Measurements from ENCODE around the gene TTC31.
A peak's percentile ranks its signal among the peaks of the same experiment; 100 is the strongest.
"Not testable (repeated sequence)": the region's sequence is repeated elsewhere in the genome, so short reads cannot be mapped to it uniquely, and the experiment has no call there.

The TTC31 gene

GRCh38 chr2:74482801-74483674, at the start of gene TTC31, which contains the start of gene CCDC142:
TTC31 (plus strand) TSS chr2:74483081; CDS start chr2:74483096, 15 bp downstream.
CCDC142 (minus strand) TSS chr2:74482998; CDS start chr2:74482837, 161 bp downstream.
- peak; percentile 86 to 89 (median 88) for DNase-seq (ENCODE audit: low read depth in 3 of 3)

DNA sequence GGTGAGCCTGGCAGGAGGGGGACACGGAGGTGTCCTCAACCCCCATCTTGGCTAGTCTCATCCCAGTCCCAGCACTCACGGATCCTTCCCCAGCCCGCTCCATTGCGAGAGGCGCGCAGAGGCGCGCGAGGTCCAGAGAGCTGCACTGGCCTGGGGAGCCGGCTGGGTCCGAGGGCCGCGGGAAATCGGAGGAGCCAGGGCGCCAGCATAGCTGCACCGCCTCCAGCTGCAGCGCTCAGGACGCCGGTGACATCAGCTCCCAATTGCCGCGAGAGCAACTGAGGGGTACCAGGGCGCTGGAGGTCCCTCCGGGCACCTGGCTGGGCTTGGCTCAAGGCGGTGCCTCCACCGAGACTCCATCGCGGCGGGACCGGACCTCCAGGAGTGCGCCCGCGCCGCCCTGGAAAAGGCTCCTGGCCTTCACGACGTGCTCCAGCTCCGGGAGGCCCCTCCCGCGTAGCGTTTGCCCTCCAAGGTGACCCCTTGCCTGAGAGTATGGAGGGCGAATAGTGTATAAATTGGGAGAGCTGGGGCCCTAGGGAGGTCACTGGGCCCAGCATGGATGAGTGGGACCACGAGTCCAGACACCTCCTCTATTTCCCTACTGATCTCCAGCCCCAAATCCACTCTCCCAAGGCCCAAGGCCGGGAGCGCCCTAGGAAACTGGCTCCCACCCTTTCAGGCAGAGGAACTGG, 46.6 kb upstream of the TTC31 start:
- no peak for DNase-seq (ENCODE audit: low read depth in 3 of 3)

GRCh38 chr2:74436848-74437695, 45.8 kb upstream of the TTC31 start:
- DNase-seq (ENCODE audit: low read depth in 3 of 3) = no peak

- no peak for DNase-seq (ENCODE audit: low read depth in 3 of 3)
Observed at GRCh38 chr2:74438248-74438647, 44.6 kb upstream of the TTC31 start.

DNA sequence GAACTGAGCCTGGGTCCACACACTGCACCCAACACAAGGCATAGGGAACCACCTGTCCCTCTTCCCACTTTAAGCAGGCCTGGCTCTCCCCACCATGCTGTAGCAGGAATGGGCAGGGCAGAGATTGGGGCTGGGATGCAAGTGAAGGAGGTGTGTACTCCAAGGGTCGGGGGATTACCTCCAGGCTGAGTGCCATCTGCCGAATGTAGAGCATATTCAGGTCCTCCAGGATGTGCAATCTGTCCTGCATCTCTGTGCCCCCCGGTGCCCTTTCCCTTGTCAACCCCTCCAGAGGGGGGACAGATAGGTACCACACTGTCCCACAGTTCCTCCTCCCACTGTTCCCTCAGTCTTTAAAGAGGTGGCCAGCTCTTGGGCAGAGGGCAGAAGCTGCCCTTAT, 43.5 kb upstream of the TTC31 start:
- no peak for DNase-seq (ENCODE audit: low read depth in 3 of 3)

DNA sequence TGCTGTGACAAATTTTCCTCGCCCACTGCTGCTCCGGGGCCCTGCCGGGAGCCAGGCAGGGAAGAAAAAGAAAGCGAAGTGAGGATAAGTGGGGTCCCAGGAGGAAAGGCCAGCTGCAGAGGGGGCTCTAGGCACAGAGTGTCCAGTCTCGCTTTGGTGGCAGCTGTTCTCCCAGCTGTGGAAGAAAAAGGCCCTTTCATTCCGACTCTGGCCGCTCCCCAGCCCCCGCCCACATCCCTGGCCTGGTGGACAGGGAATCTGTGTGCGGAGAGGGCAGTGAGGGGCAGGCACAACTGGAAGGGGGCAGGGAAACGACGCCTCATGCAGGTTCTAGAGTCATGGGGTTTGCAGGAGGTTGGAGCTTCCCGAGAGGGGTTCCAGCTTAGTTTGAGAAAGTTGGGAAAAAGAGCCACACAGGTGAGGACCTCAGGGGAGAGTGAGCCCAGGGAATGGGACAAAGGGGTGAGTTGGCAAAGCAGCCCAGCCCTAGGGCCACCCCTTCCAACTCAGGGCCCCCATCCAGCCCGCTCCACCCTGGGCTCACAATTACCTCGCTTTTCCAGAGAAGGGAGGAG, 43.0 kb upstream of the TTC31 start:
- DNase-seq (ENCODE audit: low read depth in 3 of 3) = no peak

DNA sequence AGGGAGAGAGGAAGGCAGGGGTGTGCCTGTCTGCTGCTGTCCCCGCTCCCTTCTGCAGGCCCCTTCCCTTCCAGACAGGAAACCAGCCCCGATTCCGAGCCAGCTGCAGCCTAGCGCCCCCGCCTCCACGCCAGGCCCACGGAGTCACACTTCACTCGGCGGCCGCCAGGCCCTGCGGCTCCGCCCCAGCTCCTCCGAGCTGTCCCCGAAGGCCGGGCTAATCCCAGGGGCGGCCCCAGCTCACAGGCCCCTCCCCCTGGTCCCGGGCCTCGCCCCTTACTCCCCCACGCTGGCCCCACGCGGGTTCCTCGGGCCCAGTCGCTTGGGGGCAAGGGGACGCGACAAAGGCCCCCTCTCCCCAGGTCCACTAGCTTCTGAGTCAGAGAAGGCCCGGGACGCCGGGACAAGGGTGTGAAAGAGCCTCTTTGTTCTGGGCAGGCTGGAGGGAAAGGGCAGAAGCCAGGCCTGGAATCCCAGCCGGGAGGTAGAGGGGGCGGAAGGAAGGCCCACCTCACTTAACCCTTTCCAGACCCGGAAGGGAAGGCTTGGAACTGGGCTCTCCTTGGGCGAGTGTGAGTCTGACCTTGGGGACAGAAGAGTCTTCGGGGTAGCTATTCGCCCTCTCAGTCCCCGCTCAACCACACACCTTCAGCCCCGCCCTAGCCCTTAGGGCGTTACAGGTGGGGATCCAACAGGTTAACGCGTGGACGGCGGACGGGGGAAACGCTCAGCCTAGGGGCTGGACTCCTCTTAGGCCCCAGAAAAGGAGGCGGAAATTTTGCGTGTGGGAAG, 42.3 kb upstream of the TTC31 start:
- DNase-seq (ENCODE audit: low read depth in 3 of 3) = peak in 1 of 3 donors; percentile 44

GRCh38 chr2:74441170-74441689, 41.7 kb upstream of the TTC31 start:
- DNase-seq (ENCODE audit: low read depth in 3 of 3) = no peak

- DNase-seq (ENCODE audit: low read depth in 3 of 3) = no peak
Observed at GRCh38 chr2:74441690-74442482, 41.0 kb upstream of the TTC31 start, which contains the start of gene RTKN. RTKN (minus strand) TSS chr2:74441937; CDS start chr2:74441816, 121 bp downstream.

DNA sequence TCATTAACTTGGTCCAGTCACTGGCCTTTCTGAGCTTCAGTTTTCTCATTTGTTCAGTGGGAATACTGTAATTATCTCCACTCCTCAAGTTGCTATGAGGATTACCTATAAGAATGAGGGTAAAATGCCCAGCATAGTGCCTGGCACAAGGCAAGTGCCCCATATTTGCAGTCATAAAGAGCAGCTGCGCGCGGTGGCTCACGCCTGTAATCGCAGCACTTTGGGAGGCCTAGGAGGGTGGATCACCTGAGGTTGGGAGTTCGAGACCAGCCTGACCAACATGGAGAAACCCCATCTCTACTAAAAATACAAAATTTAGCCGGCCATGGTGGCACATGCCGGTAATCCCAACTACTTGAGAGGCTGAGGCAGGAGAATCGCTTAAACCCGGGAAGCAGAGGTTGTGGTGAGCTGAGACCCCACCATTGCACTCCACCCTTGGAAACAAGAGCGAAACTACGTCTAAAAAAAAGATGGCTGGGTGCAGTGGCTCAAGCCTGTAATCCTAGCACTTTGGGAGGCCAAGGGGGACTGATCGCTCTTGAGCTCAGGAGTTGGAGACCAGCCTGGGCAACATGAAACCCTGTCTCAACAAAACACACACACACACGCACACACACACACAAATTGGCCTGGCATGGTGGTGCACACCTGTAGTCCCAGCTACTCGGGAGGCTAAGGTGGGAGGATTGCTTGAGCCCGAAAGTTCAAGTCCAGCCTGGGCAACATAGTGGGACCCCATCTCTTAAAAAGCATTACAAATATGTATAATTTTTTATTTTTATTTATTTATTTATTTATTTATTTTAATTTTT, 40.2 kb upstream of the TTC31 start:
- not testable (repeated sequence) for DNase-seq (ENCODE audit: low read depth in 3 of 3)

DNA sequence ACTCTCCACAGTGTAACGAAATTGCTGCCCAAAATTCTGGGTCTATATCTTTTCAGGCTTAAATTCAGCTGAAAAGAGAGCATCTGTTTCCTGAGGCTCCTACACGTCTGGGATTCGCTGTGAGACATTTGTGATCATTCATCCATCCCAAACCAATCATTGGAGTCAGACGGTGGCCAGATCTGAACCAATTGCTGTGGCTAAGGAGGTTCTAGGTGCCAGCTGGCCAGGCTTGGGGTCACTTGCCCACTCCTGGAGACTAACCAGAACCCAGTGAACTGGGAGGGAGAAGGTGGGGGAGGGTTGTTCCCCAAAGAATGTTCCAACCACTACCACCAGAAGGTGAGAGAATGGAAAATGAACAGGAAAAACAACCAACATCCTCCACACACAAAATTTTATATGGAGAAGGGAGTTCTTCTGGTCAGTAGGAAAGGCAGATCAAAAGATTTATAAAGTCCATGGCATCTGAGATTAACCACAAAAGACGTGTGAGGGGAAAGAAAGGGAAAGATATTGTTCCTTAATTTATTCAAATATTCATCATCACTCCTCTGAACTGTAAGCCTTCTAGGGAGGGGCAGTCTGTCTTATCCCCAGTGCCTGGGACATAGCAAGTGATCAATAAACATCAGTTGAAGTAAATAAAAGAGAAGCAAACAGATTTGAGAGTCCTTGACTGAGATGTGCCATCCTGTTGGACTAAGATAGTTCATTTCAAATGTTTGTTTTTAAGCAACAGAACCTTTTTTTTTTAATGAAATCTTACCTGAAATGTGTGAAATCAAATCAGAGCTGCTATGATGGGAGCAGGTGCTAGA, 38.2 kb upstream of the TTC31 start:
- DNase-seq (ENCODE audit: low read depth in 3 of 3) = no peak

DNA sequence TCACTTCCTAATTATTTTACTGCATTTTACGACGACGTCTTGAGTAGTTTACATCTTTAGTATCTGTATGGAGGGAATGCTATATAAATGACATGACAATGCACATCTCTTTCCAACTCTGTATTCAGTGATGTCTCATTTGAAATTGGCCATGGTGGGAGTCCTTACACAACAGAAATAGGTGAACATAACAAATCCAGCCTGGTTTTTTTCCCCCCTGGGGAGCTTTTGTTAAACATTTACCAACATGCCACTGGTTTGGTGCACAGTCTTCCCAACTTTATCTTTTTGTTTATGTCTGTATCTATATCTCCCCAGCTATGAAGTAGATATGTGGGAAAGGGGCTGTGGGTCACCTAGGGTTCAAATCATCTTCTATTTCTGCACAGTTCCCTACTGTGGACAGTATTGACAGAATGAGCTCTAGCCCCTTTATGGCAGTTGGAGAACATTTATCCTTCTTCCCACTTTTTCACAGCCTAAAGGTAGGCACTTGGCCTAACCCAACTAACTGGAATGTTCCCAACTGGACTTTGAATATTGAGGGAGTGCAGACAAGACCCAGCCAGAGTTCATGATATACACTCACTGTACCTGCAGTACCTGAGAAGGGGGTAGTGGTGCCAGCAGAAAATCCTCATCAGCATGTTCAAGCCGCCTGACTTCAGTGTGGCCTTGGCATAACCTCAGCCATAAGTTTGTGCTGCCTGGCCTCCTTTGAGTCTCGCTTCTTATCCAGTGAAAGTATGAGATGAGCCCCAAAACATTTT, 35.5 kb upstream of the TTC31 start:
- no peak for DNase-seq (ENCODE audit: low read depth in 3 of 3)

DNA sequence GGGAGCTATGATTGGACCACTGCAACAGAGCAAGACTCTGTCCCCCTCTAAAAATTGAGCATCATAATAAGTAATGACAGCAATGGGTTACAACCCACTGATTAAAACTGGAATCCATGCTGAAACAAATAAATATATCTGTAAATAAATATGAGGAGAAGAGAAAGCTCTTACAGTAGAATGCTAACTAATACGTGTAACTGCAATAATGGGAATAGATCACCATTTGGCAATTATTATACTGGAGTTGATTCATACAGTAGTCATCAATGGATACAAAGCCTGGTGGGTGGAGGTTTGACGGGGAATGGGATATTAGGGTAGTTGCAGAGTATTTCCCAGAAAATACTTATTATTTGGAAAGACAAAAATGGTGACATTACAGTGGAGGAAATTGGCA, 34.1 kb upstream of the TTC31 start:
- no peak for DNase-seq (ENCODE audit: low read depth in 3 of 3)

- DNase-seq (ENCODE audit: low read depth in 3 of 3) = no peak
Observed at GRCh38 chr2:74450570-74451190, 32.2 kb upstream of the TTC31 start.

DNA sequence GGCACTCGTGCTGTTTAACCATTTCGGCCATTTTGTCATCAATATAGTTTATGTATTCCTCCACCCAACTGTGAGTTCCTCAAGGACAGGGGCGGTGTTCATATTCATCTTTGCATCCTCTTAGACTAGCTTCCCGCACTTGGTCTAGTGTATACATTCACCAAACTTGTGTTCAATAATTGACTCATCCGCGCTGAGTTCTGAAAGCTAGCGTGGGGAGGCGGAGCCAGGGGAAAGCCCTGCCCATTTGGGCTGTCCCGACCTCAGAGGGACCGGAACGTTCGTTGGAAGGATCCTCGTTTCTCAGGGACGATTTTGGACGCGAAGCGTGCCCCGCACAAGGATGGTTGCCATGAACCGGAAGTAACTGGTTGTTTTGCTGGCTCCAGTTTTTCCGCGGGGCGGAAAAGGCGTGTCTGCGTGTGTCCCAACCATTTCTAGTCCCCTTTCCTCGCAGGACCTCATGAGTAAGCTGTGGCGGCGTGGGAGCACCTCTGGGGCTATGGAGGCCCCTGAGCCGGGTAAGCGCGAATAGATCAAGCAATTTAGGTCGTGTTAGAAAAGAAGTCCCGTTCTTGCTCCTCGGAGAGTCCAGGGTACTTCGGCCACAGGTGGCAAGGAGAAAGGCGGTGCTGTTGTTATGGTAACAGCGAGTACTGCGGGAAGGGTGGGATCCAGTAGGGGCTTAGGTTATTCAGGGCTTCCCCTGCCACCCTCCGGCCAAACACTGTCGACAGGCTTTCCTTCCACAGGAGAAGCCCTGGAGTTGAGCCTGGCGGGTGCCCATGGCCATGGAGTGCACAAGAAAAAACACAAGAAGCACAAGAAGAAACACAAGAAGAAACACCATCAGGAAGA, 28.0 kb upstream of the TTC31 start, which contains the start of gene INO80B:
INO80B (plus strand) TSS at position 434 of the 858 bp plus-strand sequence; CDS start at position 464, 30 bp downstream.
- DNase-seq (ENCODE audit: low read depth in 3 of 3) = peak; percentile 92 to 97 (median 95)

All from stimulated activated CD4-positive, alpha-beta T cell treated with anti-CD3 and anti-CD28 coated beads, TNF-alpha, amount 100 ng/mL, for 48 hours (primary cell).